Activated CD4-positive, alpha-beta T cell treated with anti-CD3 and anti-CD28 coated beads for 36 hours (primary cell): ENCODE measurements around the gene SAMD3. TPM values are rescaled to one million over a fixed set of nuclear protein-coding genes. Genes with fewer than 3 reads are reported as not detected.
A peak's percentile ranks its signal among the peaks of the same experiment; 100 is the strongest.
"Not testable (repeated sequence)": the region's sequence is repeated elsewhere in the genome, so short reads cannot be mapped to it uniquely, and the experiment has no call there.

Experiments
- ATAC-seq: fragments of 200-7000 bp; cut with Tn5 transposase; one replicate; pipeline ENCODE4 v1.10.0; 2021; ENCODE audit warnings: mild to moderate bottlenecking, moderate library complexity
- CTCF ChIA-PET: fragments of 350-600 bp; sonication (Branson Sonifier 250); formaldehyde crosslinking; loops from one replicate; lab custom pipeline; 2021; ENCODE audit warnings: antibody characterized with exemption; lab: Charles Lee
- POLR2A ChIA-PET: fragments of 350-600 bp; sonication (Branson Sonifier 250); formaldehyde crosslinking; loops from one replicate; lab custom pipeline; 2021; ENCODE audit warnings: antibody characterized with exemption, inconsistent platforms; lab: Charles Lee
- DNase-seq: peaks from one replicate; pipeline ENCODE4 v3.0.0-alpha.2; 2020
- H3K27ac Mint-ChIP-seq: one replicate; pipeline ENCODE4 v1.8.0; 2021; ENCODE audit warnings: mixed read lengths
- H3K27me3 Mint-ChIP-seq: one replicate; pipeline ENCODE4 v1.8.0; 2021; ENCODE audit warnings: mixed read lengths
- H3K36me3 Mint-ChIP-seq: one replicate; pipeline ENCODE4 v1.8.0; 2021; ENCODE audit warnings: low read depth, mixed read lengths
- H3K4me1 Mint-ChIP-seq: one replicate; pipeline ENCODE4 v1.8.0; 2021; ENCODE audit warnings: mixed read lengths
- H3K4me3 Mint-ChIP-seq: one replicate; pipeline ENCODE4 v1.8.0; 2021; ENCODE audit warnings: mild to moderate bottlenecking, moderate library complexity, mixed read lengths
- H3K9me3 Mint-ChIP-seq: one replicate; pipeline ENCODE4 v1.8.0; 2021; ENCODE audit warnings: low read depth, mixed read lengths
- intact Hi-C, 2 experiments: fragments of 100-400 bp; cut with DNase I in 1 of 2; cut with micrococcal nuclease in 1 of 2; formaldehyde crosslinking; loops; one replicate each; pipeline versions ENCODE4 v1.14.2 to v1.15.1; 2022 to 2024; cut with DNase I, micrococcal nuclease
- total RNA-seq, 2 experiments: library from RNA; stranded (reverse); gene quantifications; one replicate each; pipeline ENCODE4 v1.2.3, GENCODE V29; 2021

The SAMD3 gene
- total RNA-seq, 2 experiments from 2014 or later: 1.8 to 2.4 TPM

DNA sequence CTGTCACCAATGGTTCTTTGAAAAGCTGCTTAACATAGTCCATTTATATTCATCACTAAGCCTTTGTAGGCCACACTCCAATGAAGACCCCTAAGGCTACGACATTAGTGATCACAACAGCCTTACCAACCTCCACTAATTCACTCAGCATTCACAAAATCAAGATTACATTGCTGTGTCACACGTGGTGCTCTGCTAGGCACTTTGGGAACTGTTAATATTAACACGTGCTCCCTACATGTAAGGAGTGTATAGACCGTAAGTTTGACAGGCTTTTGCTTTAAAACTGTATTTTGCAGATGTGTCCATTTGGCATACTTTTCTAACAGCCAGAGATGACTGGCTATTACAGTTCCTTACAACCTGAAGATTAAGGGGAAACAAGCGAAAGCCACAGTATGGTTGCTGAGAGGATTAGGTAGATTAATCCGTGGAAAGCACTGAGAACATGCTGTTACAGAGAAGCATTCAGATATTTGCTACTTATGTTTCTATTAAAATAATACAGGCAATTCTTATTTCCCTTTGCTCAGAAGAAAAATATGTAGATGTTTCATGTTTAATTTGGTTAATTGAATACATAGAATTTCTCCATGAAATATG is 69.7 kb downstream of the SAMD3 start:
- Mint-ChIP-seq H3K4me1 (no peaks in the 10 kb centered on the region), H3K27me3 (no peaks in the 10 kb centered on the region), H3K4me3 (no peak overlapping the region), H3K27ac (no peak overlapping the region), H3K9me3 (peaks cover under 1% of the 10 kb centered on the region), H3K36me3 (peaks cover 12% of the 10 kb centered on the region)
- intact Hi-C loops: no loop called here
- ChIA-PET POLR2A (no interaction called here), CTCF (no interaction called here)
- no peak for ATAC-seq
- DNase-seq: no peak

DNA sequence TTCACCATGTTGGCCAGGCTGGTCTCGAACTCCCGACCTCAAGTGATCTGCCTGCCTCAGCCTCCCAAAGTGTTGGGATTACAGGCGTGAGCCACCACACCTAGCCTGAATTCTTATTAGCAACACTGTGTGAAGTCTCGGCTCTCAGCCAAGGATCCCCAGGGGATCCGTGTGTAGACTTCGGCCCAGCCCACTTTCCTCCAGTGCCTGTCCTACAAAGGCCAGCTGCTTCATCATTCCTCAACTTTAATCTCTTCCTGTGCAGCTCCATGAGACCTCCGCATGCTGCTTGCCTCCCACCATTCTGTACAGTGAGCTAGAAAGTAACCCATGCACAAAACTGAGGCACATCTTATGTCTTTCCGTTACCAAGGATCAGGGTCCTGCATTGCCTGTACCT is 71.8 kb downstream of the SAMD3 start:
- POLR2A ChIA-PET: no interaction called here
- ATAC-seq (no peak), DNase-seq (no peak)
- Mint-ChIP-seq H3K4me1 (no peaks in the 10 kb centered on the region), H3K4me3 (no peak overlapping the region), H3K9me3 (no peaks in the 10 kb centered on the region), H3K27me3 (no peaks in the 10 kb centered on the region), H3K36me3 (peaks cover 14% of the 10 kb centered on the region), H3K27ac (no peak overlapping the region)
- intact Hi-C loops: no loop called here
- CTCF ChIA-PET: interaction anchor here (0.6 kb wide), 1 partner anchor 36 kb away, joined by 5 read pairs; no protein-coding TSS in a partner anchor

GRCh38 chr6:130149016-130149415 is 73.7 kb downstream of the SAMD3 start:
- POLR2A ChIA-PET, H3K27ac Mint-ChIP-seq, H3K9me3 Mint-ChIP-seq, H3K27me3 Mint-ChIP-seq, DNase-seq, ATAC-seq, H3K4me3 Mint-ChIP-seq, H3K4me1 Mint-ChIP-seq, CTCF ChIA-PET: not testable (repeated sequence)
- intact Hi-C loops: loop anchor here in 1 of 2 experiments (10.0 kb wide), 1 partner anchor 136 kb away; no protein-coding TSS in a partner anchor
- peaks cover 21% of the 10 kb centered on the region for H3K36me3 Mint-ChIP-seq

DNA sequence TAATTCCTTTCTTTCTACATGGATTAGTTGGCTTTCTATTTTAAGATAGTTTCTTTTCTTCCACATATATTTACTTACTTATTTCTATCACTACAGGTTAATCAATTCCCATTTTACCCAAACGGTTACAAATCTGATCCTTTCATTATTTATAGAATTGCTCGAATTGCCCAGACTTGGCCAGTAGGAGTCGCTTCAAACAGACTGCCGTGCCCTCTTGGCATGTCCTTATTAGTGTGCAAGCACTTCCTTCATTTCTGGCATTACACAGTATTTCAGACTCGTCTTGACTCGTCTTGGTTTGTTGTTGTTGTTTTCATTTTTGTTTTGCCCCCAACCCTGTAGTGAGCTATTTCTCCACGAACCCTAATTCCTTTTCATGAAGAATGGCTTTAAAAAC is 74.6 kb downstream of the SAMD3 start:
- Mint-ChIP-seq H3K4me3 (no peak overlapping the region), H3K36me3 (peaks cover 28% of the 10 kb centered on the region), H3K9me3 (no peaks in the 10 kb centered on the region), H3K27me3 (no peaks in the 10 kb centered on the region), H3K4me1 (no peaks in the 10 kb centered on the region), H3K27ac (no peak overlapping the region)
- CTCF ChIA-PET: no interaction called here
- intact Hi-C loops: loop anchor here in 1 of 2 experiments (10.0 kb wide), 1 partner anchor 137 kb away; no protein-coding TSS in a partner anchor
- POLR2A ChIA-PET: no interaction called here
- ATAC-seq: peak; percentile 58
- peak; percentile 25 for DNase-seq

DNA sequence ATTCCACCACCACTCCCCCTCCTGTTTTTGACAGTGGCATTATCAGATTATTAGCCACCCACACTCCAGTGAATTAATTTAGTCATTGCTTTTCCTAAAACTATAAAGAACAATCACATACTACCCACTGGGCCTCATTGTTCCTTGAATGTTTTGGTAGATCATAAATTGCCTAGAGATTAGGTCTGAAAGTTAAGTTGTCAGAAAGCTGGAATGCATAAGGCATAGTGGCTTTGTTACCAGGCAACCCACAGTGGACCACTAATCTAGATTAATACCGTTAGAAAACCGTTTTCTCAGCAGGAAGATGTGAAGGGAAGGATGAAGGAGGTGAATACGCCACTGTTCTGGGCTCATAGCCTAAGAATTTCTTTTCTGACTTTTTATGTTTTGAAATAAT is 75.6 kb downstream of the SAMD3 start:
- POLR2A ChIA-PET: no interaction called here
- Mint-ChIP-seq H3K9me3 (no peaks in the 10 kb centered on the region), H3K27ac (no peak overlapping the region), H3K4me3 (no peak overlapping the region), H3K36me3 (peaks cover 37% of the 10 kb centered on the region), H3K27me3 (no peaks in the 10 kb centered on the region), H3K4me1 (peaks cover 2% of the 10 kb centered on the region)
- no peak for DNase-seq
- CTCF ChIA-PET: no interaction called here
- intact Hi-C loops: loop anchor here in 1 of 2 experiments (10.0 kb wide), 1 partner anchor 138 kb away; no protein-coding TSS in a partner anchor
- no peak for ATAC-seq

GRCh38 chr6:130143709-130144108 is 79.0 kb downstream of the SAMD3 start:
- intact Hi-C loops: loop anchor here in 1 of 2 experiments (10.0 kb wide), 1 partner anchor 141 kb away; no protein-coding TSS in a partner anchor
- Mint-ChIP-seq H3K4me1 (peaks cover 21% of the 10 kb centered on the region), H3K27me3 (no peaks in the 10 kb centered on the region), H3K9me3 (no peaks in the 10 kb centered on the region), H3K36me3 (peaks cover 33% of the 10 kb centered on the region), H3K27ac (no peak overlapping the region), H3K4me3 (no peak overlapping the region)
- DNase-seq: no peak
- ATAC-seq: no peak
- POLR2A ChIA-PET: no interaction called here
- CTCF ChIA-PET: no interaction called here

- no peak for DNase-seq
- no peaks in the 10 kb centered on the region for H3K27me3 Mint-ChIP-seq
- H3K4me1 Mint-ChIP-seq: peaks cover 50% of the 10 kb centered on the region
- ATAC-seq: no peak
- H3K36me3 Mint-ChIP-seq: peaks cover 44% of the 10 kb centered on the region
- H3K4me3 Mint-ChIP-seq: no peak overlapping the region
- CTCF ChIA-PET: no interaction called here
- H3K9me3 Mint-ChIP-seq: no peaks in the 10 kb centered on the region
- POLR2A ChIA-PET: no interaction called here
- intact Hi-C loops: loop anchor here in 1 of 2 experiments (10.0 kb wide), 1 partner anchor 145 kb away; no protein-coding TSS in a partner anchor
- no peak overlapping the region for H3K27ac Mint-ChIP-seq
These were observed 82.7 kb downstream of the SAMD3 start for GRCh38 chr6:130140084-130140483.

- peaks cover 59% of the 10 kb centered on the region for H3K4me1 Mint-ChIP-seq
- H3K36me3 Mint-ChIP-seq: peaks cover 39% of the 10 kb centered on the region
- no peaks in the 10 kb centered on the region for H3K9me3 Mint-ChIP-seq
- intact Hi-C loops: loop anchor here in 1 of 2 experiments (2.0 to 5.0 kb wide), 2 partner anchors 48 to 84 kb away; partner anchors contain the start of gene SAMD3
- H3K4me3 Mint-ChIP-seq: peak overlapping the region; percentile 56
- H3K27me3 Mint-ChIP-seq: no peaks in the 10 kb centered on the region
- ChIA-PET POLR2A (no interaction called here), CTCF (no interaction called here)
- DNase-seq (no peak), ATAC-seq (peak; percentile 40)
- H3K27ac Mint-ChIP-seq: peak overlapping the region; percentile 72
These were observed 83.9 kb downstream of the SAMD3 start for GRCh38 chr6:130138909-130139242.

DNA sequence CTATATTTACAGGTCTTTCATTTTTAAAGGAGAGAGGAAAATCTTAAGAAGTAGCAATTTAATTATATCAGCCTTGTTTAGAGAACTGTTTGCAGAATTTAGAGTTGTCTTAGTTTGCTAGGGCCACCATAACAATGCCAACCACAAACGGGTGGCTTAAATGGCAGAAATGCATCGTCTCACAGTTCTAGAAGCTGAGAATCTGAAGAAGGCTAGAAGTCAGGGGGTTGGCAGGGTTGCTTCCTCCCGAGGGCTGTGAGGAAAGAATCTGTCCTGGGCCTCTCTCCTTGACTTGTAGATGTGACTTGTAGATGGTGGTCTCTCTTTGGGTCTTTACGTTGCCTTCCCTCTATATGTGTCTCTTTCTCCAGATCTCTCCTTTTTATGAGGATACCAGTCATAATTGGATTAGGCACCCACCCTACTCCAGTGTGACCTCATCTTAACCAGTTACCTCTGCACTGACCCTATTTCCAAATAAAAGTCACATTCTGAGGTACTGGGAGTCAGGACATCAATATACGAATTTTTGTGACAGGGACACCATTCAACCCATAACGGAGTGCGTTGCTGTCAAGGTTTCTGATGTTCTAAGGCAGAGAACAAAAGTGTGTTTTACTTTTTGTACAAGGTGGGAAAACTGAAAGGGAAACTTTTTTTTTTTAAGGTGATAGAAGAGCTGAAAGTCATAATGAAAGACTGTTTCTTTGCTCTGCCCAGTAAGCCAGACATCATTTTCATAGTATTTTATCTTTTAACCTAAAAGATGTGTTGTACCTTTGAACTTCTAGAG is 84.4 kb downstream of the SAMD3 start:
- DNase-seq: no peak
- ChIA-PET CTCF (interaction anchor here (1.1 kb wide), 1 partner anchor 47 kb away, joined by 3 read pairs; no protein-coding TSS in a partner anchor), POLR2A (no interaction called here)
- H3K4me1 Mint-ChIP-seq: peaks cover 65% of the 10 kb centered on the region
- peak overlapping the region; percentile 56 for H3K4me3 Mint-ChIP-seq
- H3K27ac Mint-ChIP-seq: peak overlapping the region; percentile 78
- H3K36me3 Mint-ChIP-seq: peaks cover 34% of the 10 kb centered on the region
- no peaks in the 10 kb centered on the region for H3K9me3 Mint-ChIP-seq
- intact Hi-C loops: loop anchor here in 1 of 2 experiments (2.0 to 5.0 kb wide), 2 partner anchors 49 to 84 kb away; partner anchors contain the start of gene SAMD3
- no peaks in the 10 kb centered on the region for H3K27me3 Mint-ChIP-seq
- peak; percentile 74 for ATAC-seq

DNA sequence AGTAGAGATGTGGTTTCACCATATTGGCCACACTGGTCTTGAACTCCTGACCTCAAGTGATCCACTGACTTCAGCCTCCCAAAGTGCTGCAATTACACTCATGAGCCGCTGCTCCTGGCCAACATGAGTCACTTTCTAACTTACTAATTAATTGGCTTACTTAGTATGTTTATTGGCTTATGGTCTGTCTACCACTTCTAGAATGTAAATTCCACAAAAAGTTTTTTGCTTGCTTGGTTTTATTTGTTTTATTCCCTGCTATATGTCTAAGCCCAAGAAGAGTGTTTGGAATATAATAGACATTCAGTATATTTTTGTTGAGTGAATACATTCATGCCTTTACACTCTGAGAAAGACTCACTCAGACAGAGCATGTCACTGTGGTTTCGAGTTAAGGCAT is 86.0 kb downstream of the SAMD3 start:
- ChIA-PET CTCF (interaction anchor here (0.6 kb wide), 1 partner anchor 848 kb away, joined by 3 read pairs; no protein-coding TSS in a partner anchor), POLR2A (interaction anchor here (0.6 kb wide), 1 partner anchor 247 kb away, joined by 3 read pairs; no protein-coding TSS in a partner anchor)
- peaks cover 77% of the 10 kb centered on the region for H3K4me1 Mint-ChIP-seq
- peaks cover 22% of the 10 kb centered on the region for H3K36me3 Mint-ChIP-seq
- intact Hi-C loops: loop anchor here in 1 of 2 experiments (5.0 kb wide), 1 partner anchor 51 kb away; no protein-coding TSS in a partner anchor
- H3K27ac Mint-ChIP-seq: no peak overlapping the region
- H3K4me3 Mint-ChIP-seq: no peak overlapping the region
- H3K27me3 Mint-ChIP-seq: no peaks in the 10 kb centered on the region
- DNase-seq (no peak), ATAC-seq (no peak)
- no peaks in the 10 kb centered on the region for H3K9me3 Mint-ChIP-seq

DNA sequence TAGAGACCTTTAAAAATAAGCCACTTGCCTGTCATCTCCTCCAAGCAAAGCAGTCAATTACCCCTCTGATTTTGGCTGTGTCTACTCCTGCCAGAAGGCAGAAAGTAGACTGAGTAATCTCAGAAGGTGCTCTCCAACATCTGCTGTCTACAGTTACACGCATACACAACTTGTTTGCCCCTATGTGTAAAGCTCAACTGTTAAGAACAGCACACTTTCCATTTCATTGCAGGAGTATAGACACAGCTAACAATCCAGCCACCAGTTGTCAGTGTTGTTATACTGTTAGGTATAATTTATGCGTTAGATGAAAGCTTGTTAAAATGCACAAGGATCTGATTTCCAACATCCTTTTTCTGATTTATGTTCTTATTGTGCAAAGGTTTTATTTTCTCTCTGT is 88.2 kb downstream of the SAMD3 start:
- DNase-seq (no peak), ATAC-seq (peak; percentile 44)
- Mint-ChIP-seq H3K9me3 (no peaks in the 10 kb centered on the region), H3K27me3 (no peaks in the 10 kb centered on the region), H3K4me1 (peaks cover 87% of the 10 kb centered on the region), H3K4me3 (no peak overlapping the region), H3K36me3 (peaks cover 21% of the 10 kb centered on the region), H3K27ac (peak overlapping the region; percentile 42)
- POLR2A ChIA-PET: no interaction called here
- CTCF ChIA-PET: interaction anchor here (1.4 kb wide), 1 partner anchor 21 kb away, joined by 3 read pairs; no protein-coding TSS in a partner anchor
- intact Hi-C loops: loop anchor here (5.0 kb wide), 4 partner anchors 83 to 383 kb away; no protein-coding TSS in a partner anchor
